GM19397 (cell line): ENCODE results near the gene ARHGAP22.

Experiments
- ATAC-seq: cut with Tn5 transposase; IDR thresholded peaks from one replicate; pipeline ENCODE4 v1.9.1; 2021; ENCODE audit warnings: mild to moderate bottlenecking, moderate library complexity; ENCODE audit not compliant: unreplicated experiment

The ARHGAP22 gene

GRCh38 chr10:48555310-48556042 lies 49.4 kb downstream of the ARHGAP22 start:
- no peak for ATAC-seq

GRCh38 chr10:48554656-48555055 lies 50.2 kb downstream of the ARHGAP22 start:
- ATAC-seq: no peak

GRCh38 chr10:48554246-48554645 lies 50.6 kb downstream of the ARHGAP22 start:
- ATAC-seq: no peak

GRCh38 chr10:48552946-48553564 lies 51.8 kb downstream of the ARHGAP22 start:
- ATAC-seq: no peak

- no peak for ATAC-seq
Observed at GRCh38 chr10:48551861-48552591, 52.8 kb downstream of the ARHGAP22 start.

- ATAC-seq: no peak
Observed at GRCh38 chr10:48550977-48551376, 53.9 kb downstream of the ARHGAP22 start.

- ATAC-seq: no peak
Observed at GRCh38 chr10:48550071-48550691, 54.7 kb downstream of the ARHGAP22 start.

- ATAC-seq: no peak
Observed at GRCh38 chr10:48549236-48549635, 55.6 kb downstream of the ARHGAP22 start.

- ATAC-seq: no peak
Observed at GRCh38 chr10:48548531-48549135, 56.2 kb downstream of the ARHGAP22 start.

- no peak for ATAC-seq
Observed at GRCh38 chr10:48547981-48548380, 56.9 kb downstream of the ARHGAP22 start.

- ATAC-seq: no peak
Observed at GRCh38 chr10:48547061-48547895, 57.6 kb downstream of the ARHGAP22 start.

- ATAC-seq: no peak
Observed at GRCh38 chr10:48545462-48546145, 59.3 kb downstream of the ARHGAP22 start.

GRCh38 chr10:48543182-48543844 lies 61.6 kb downstream of the ARHGAP22 start:
- ATAC-seq: no peak

- ATAC-seq: no peak
Observed at GRCh38 chr10:48542471-48543181, 62.2 kb downstream of the ARHGAP22 start.

GRCh38 chr10:48541144-48541795 lies 63.6 kb downstream of the ARHGAP22 start:
- ATAC-seq: no peak

- no peak for ATAC-seq
Observed at GRCh38 chr10:48538611-48539010, 66.3 kb downstream of the ARHGAP22 start.

- ATAC-seq: no peak
Observed at GRCh38 chr10:48536916-48537890, 67.7 kb downstream of the ARHGAP22 start.
